GM19043 (cell line): ENCODE results near the gene BUD13.

Source experiments
- ATAC-seq: cut with Tn5 transposase; IDR thresholded peaks from one replicate; pipeline ENCODE4 v1.9.1; 2021; ENCODE audit warnings: low read depth; ENCODE audit not compliant: unreplicated experiment

The BUD13 gene

GRCh38 chr11:116792869-116793771, 20.3 kb upstream of the BUD13 start:
- ATAC-seq = no peak

DNA sequence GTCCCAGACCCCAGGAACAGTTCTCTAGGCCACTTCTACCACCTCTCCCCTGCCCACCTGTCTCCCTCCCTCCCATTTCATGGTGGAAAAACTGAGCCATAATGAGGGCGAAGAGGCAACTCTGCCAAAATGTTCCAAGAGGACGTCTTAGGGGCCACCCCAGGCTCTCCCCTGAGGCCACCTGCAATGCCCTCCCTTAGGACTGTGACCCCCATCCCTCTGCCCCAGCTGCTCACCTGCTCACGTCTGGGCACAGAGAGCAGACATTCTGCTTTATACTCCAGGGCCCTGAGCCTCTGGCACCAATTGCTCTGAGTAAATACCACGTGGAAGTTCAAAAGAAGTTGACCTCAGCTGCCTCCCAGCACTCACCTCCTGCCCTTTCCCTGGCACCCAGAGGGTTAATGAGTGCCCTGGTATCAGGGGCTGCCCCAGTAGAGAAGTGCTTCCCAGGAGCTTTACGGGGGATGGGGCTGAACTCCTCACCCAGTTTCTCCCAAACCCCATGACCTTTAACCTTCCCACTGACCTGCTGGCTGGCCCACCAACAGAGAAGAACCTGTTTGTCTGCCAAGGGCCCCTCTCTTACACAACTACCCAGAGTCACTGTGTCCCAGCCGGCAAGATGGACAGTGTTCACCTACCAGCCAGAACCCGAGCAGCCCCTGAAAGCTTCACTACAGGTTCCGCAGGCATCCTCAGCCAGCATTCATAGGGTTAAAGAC, 19.5 kb upstream of the BUD13 start:
- no peak for ATAC-seq

- ATAC-seq = no peak
Observed at GRCh38 chr11:116791813-116792143, 19.0 kb upstream of the BUD13 start, which contains the start of gene APOA5. APOA5 (minus strand) TSS chr11:116791879; CDS start chr11:116791860, 19 bp downstream.

GRCh38 chr11:116791002-116791812, 18.4 kb upstream of the BUD13 start:
- no peak for ATAC-seq

DNA sequence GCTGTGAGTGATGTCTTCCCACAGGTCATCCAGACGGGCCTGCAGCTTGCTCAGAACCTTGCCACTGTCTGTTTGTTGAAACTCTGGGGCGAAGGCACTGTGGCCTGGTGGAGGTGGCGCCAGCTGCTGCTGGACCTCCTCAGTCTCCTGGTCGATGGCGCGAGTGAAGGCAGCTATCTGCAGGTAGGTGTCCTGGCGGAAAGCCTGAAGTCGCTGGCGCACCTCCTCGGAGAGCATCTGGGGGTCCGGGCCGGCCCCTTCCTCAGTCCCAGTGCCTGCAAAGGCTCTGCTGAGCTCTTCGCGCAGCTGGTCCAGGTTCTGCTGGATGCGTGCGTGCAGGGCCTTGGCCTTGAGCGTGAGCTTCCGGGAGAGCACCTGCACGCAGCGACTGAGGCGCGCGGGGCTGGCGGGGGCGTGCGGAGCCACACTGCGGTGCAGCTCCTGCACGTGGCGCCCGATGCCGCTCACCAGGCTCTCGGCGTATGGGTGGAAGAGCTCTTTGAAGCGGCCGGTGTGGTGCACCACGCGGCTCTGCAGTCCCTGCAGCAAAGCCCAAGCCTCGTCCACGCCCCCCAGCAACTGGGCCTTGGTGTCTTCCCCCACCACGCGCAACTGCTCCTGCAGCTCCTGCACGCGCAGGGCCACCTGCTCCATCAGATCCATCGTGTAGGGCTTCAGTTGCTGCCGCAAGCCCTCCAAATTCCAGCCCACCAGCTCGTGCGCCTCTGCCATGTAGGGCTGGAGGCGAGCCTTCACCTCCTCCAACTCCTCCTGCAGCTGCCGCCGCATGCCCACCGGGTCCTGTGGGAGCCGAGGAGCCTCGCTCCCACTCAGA, 17.6 kb upstream of the BUD13 start:
- no peak for ATAC-seq

DNA sequence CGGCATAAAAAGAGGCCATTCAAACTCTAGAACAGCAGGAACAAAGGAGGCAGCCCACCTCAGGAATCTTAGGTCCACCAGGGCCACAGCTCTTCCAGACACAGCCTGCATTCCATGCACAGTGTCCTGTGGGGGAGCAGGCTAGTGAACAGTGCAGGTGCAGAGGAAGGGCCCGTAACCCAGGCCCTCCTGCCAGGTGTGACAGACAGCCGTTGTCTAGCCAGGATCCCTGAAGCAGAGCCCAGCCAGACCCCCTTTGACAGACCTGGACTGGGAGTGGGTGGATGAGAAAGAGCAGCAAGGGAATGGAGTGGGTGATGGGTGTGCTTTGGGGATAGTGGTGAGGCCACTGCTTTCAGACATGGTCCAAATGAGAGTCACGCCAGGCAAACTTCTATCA, 16.2 kb upstream of the BUD13 start:
- no peak for ATAC-seq

GRCh38 chr11:116788534-116788933, 15.7 kb upstream of the BUD13 start:
- no peak for ATAC-seq

- peak; percentile 84 for ATAC-seq
Observed at GRCh38 chr11:116787786-116788486, 15.1 kb upstream of the BUD13 start, which contains the start of gene ZPR1. ZPR1 (minus strand) TSS chr11:116788023; CDS start chr11:116787990, 33 bp downstream.

DNA sequence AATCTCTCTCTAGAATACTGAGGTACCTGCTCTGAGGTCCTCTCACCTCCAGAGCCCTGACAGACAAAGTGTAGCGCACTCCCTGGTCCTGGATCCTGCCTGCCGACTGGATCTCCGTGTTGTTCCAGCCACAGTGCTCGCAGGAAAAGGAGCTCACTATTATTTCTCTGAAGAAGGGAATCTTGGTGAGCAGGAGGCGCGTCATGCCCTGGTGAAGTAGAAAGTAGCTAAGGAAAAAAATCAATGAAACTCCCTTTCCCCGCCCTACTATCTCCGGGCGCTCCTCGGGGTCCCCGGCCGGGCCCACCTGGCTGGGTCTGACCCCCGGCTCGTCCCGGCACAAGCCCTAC, 14.6 kb upstream of the BUD13 start:
- ATAC-seq = peak; percentile 18

- ATAC-seq = no peak
Observed at GRCh38 chr11:116786966-116787365, 14.2 kb upstream of the BUD13 start.

- no peak for ATAC-seq
Observed at GRCh38 chr11:116786326-116786725, 13.5 kb upstream of the BUD13 start.

DNA sequence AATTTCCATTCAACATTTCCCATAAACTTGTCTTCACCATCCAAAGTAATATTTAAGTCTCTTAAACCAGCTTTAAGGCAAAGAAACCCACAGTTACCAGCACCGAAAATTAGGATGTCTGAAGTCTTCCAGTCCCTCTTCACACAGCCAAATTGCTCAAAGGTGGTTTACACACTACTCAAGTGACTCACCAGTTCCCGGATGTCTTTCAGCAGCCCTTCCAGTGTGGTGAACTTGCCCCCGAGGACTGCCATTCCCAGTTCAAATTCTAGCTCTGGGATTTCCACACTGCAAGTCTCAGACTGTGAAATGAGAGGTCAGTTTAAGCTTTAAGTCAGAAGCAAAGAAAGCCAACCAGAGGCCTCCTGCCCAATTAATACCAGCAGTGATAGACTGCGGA, 9.9 kb upstream of the BUD13 start:
- ATAC-seq = no peak

- no peak for ATAC-seq
Observed at GRCh38 chr11:116778556-116778955, 5.8 kb upstream of the BUD13 start.

DNA sequence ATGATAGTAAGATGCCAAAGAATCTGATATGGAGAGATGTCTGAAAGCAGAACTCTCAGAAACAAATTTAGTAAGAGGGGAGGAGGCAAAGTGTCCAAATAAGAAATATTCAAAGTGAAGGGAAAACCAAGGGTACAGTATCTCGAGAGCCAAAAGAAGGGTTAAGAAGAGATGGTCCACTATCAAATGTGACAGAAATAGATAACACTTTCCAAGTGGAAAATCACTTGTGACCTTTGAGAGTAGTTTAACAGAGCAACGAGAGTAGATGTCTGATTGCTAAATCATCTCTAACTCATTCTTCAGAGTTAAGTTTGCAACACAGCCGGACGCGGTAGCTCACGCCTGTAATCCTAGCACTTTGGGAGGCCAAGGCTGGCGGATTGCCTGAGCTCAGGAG, 4.3 kb upstream of the BUD13 start:
- no peak for ATAC-seq

DNA sequence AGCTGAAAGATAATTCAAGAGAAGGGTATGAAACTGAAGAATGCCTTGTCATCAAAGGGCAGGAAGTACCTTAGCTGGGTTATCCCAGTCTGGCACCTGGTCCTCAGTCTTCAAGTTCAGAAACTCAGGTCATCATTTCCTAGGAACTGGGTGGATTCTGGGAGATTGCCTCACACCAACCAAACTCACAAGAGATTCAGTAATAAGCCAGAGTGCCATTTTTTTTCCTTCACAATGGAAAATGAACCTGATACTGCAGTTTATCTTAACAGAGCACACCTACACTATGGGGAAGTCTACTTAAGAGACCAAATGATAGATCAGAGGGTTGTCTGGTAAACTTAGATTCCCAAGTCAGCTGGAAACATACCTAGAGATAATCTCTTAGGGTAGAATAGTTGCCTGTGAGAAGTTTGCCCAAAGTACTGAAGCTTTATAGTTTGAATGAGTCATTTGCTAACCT, 3.8 kb upstream of the BUD13 start:
- ATAC-seq = no peak

GRCh38 chr11:116775975-116776374, 3.2 kb upstream of the BUD13 start:
- no peak for ATAC-seq

- no peak for ATAC-seq
Observed at GRCh38 chr11:116774661-116775060, 1.9 kb upstream of the BUD13 start.

- peak; percentile 36 for ATAC-seq
Observed at GRCh38 chr11:116773203-116774097, 663 bp upstream of the BUD13 start.
